K562 (cell line): ENCODE data around the gene GRIP1. TPM values are rescaled to one million over a fixed set of nuclear protein-coding genes. Genes with fewer than 3 reads are reported as not detected.

Source experiments
- ATAC-seq: fragments of 200-7000 bp; cut with Tn5 transposase; 3 replicates; pipeline ENCODE4 v1.9.1; 2020; ENCODE audit warnings: moderate library complexity
- BruUV-seq: library from RNA; stranded (reverse); fragments of 400-500 nt; replicated peaks from 2 replicates; lab custom pipeline; 2021; lab: Mats Ljungman, UMichigan
- CTCF ChIA-PET: fragments of 300-600 bp; formaldehyde crosslinking; extraction: SDS; loops from one replicate; lab custom pipeline; 2021; ENCODE audit warnings: low intra/inter-chr PET ratio; lab: Yijun Ruan, JAX
- POLR2A ChIA-PET: fragments of 300-600, 350-650 bp; sonication (Branson Sonifier 250); formaldehyde crosslinking; extraction: SDS; loops from one replicate; lab custom pipeline; 2021; ENCODE audit warnings: antibody characterized with exemption, inconsistent platforms; lab: Yijun Ruan, JAX
- DNase-seq, 4 experiments: peaks; one replicate each; pipeline versions ENCODE4 v3.0.0 to v3.0.0-alpha.2; 2011 to 2018; ENCODE audit warnings: low spot score in 3 of 4, mixed read lengths in 3 of 4; ENCODE audit errors: extremely low read depth in 1 of 4
- FAIRE-seq: peaks from 2 replicates; lab custom pipeline; 2011; peaks lifted over from hg19 to GRCh38; lab: Jason Lieb, UNC
- H2AFZ ChIP-seq: 2 replicates; pipeline ENCODE4 v1.6.0; 2011; ENCODE audit warnings: low read depth, low read length, control low read depth, inconsistent platforms
- H3K27ac ChIP-seq: fragments of 200-600 bp; 3 replicates; pipeline ENCODE4 v1.8.0; 2011; ENCODE audit warnings: low read depth, mild to moderate bottlenecking, control low read depth, inconsistent platforms, low read length, moderate library complexity, mixed read lengths; ENCODE audit errors: extremely low read depth
- H3K27me3 ChIP-seq, 2 experiments: fragments of 300-600 bp in 1 of 2; 2 replicates in 1 of 2; 3 replicates in 1 of 2; pipeline versions ENCODE4 v1.6.0 to v1.8.0; 2011; ENCODE audit warnings: inconsistent platforms in 2 of 2, low read length in 2 of 2, mild to moderate bottlenecking in 1 of 2, mixed read lengths in 1 of 2, moderate library complexity in 1 of 2; ENCODE audit not compliant: control insufficient read depth in 2 of 2, insufficient read depth in 2 of 2
- H3K36me3 ChIP-seq: fragments of 300-600 bp; 3 replicates; pipeline ENCODE4 v1.8.0; 2011; ENCODE audit warnings: mild to moderate bottlenecking, low read length, inconsistent platforms; ENCODE audit not compliant: control insufficient read depth, insufficient read depth
- H3K4me1 ChIP-seq, 2 experiments: fragments of 200-600 bp in 1 of 2; replicated peaks in 1 of 2; 2 replicates in 1 of 2; 3 replicates in 1 of 2; pipeline versions ENCODE4 v1.5.1 to v1.8.0; 2011; ENCODE audit warnings: inconsistent platforms in 2 of 2, low read length in 2 of 2, mild to moderate bottlenecking in 1 of 2, mixed read lengths in 1 of 2, moderate library complexity in 1 of 2; ENCODE audit not compliant: control insufficient read depth in 2 of 2, insufficient read depth in 2 of 2
- H3K4me2 ChIP-seq: 2 replicates; pipeline ENCODE4 v1.6.1; 2011; ENCODE audit warnings: low read length, control low read depth, inconsistent platforms, mixed read lengths; ENCODE audit not compliant: insufficient read depth
- H3K4me3 ChIP-seq: fragments of 200-600 bp; sonication (generic), shearing (Covaris generic); 2 replicates; pipeline ENCODE4 v1.5.1; 2016; ENCODE audit warnings: control low read depth, inconsistent platforms
- H3K79me2 ChIP-seq: fragments of 200-600 bp; 3 replicates; pipeline ENCODE4 v1.8.0; 2011; ENCODE audit warnings: low read length, inconsistent platforms; ENCODE audit not compliant: control insufficient read depth, insufficient read depth
- H3K9ac ChIP-seq, 2 experiments: 2 replicates each; pipeline versions ENCODE4 v1.6.0 to v1.6.1; 2011; ENCODE audit warnings: low read depth in 2 of 2, low read length in 2 of 2, control low read depth in 1 of 2, inconsistent platforms in 1 of 2, mild to moderate bottlenecking in 1 of 2, mixed read lengths in 1 of 2; ENCODE audit not compliant: insufficient read depth in 1 of 2
- H3K9me1 ChIP-seq: one replicate; pipeline ENCODE4 v1.6.0; 2011; ENCODE audit warnings: inconsistent platforms, mild to moderate bottlenecking, low read length, moderate library complexity; ENCODE audit not compliant: control insufficient read depth, insufficient read depth
- H3K9me3 ChIP-seq: replicated peaks from 2 replicates; pipeline ENCODE4 v1.5.1; 2011; ENCODE audit warnings: low read depth, low read length, inconsistent platforms; ENCODE audit not compliant: control insufficient read depth, insufficient read depth
- H4K20me1 ChIP-seq: replicated peaks from 2 replicates; pipeline ENCODE4 v1.6.1; 2011; ENCODE audit warnings: low read length, inconsistent platforms, mixed read lengths; ENCODE audit not compliant: control insufficient read depth, insufficient read depth
- ARHGAP35 ChIP-seq: fragments of 450-650 bp; IDR thresholded peaks from 2 replicates; pipeline ENCODE4 v1.6.1; 2018; ENCODE audit not compliant: partially characterized antibody
- ATF3 ChIP-seq, 2 experiments: fragments of 450-650 bp in 1 of 2; sonication (generic) in 1 of 2; formaldehyde crosslinking in 1 of 2; IDR thresholded peaks in 1 of 2; conservative IDR thresholded peaks in 1 of 2; 2 replicates each; pipeline versions ENCODE4 v1.6.1 to v1.8.1; 2016 to 2023; ENCODE audit warnings: mild to moderate bottlenecking in 2 of 2, moderate library complexity in 2 of 2, inconsistent platforms in 1 of 2, missing genetic modification reagents in 1 of 2
- CCAR2 ChIP-seq: fragments of 200-400 bp; formaldehyde crosslinking; IDR thresholded peaks from 2 replicates; pipeline ENCODE4 v1.6.1; 2017; ENCODE audit warnings: mild to moderate bottlenecking, low read depth, low read length
- CSDE1 ChIP-seq, 2 experiments: fragments of 450-650 bp; IDR thresholded peaks; 2 replicates each; pipeline ENCODE4 v1.6.1; 2016; ENCODE audit warnings: mild to moderate bottlenecking in 1 of 2
- FOXP4 ChIP-seq: sonication (generic); formaldehyde crosslinking; IDR thresholded peaks from 2 replicates; pipeline ENCODE4 v1.8.0; 2022; ENCODE audit warnings: mild to moderate bottlenecking, missing genetic modification reagents, borderline replicate concordance
- HNRNPK ChIP-seq: fragments of 200-400 bp; formaldehyde crosslinking; IDR thresholded peaks from one replicate; pipeline ENCODE4 v1.6.1; 2018; ENCODE audit warnings: mild to moderate bottlenecking, low read depth, low read length; ENCODE audit not compliant: poor library complexity, severe bottlenecking
- MYC ChIP-seq, 2 experiments: fragments of 250-450 bp in 1 of 2; sonication (Bioruptor Pico) in 1 of 2; IDR thresholded peaks; 2 replicates each; pipeline versions ENCODE4 v1.5.1 to v1.6.1; 2012 to 2021; ENCODE audit warnings: low read depth in 2 of 2, borderline replicate concordance in 1 of 2, improper control_type of control experiment in 1 of 2, low read length in 1 of 2, mild to moderate bottlenecking in 1 of 2, moderate library complexity in 1 of 2
- RBM39 ChIP-seq: fragments of 200-400 bp; formaldehyde crosslinking; optimal IDR thresholded peaks from 2 replicates; pipeline ENCODE3; 2018; ENCODE audit warnings: low read depth, low read length
- ZNF217 ChIP-seq: sonication (generic); formaldehyde crosslinking; IDR thresholded peaks from 2 replicates; pipeline ENCODE4 v1.8.0; 2022; ENCODE audit warnings: mild to moderate bottlenecking, missing genetic modification reagents
- ZNF695 ChIP-seq: fragments of 450-650 bp; formaldehyde crosslinking; IDR thresholded peaks from 2 replicates; pipeline ENCODE4 v1.4.0; 2020; ENCODE audit warnings: mild to moderate bottlenecking, moderate library complexity
- ZNF780A ChIP-seq: fragments of 250-450 bp; sonication (Bioruptor Pico); IDR thresholded peaks from 2 replicates; pipeline ENCODE4 v1.5.0; 2021; ENCODE audit warnings: mild to moderate bottlenecking
- WGBS: fragments of 100-300 bp; shearing (Covaris generic); methylation state at CpG from one replicate; pipeline ENCODE4 v1.1.6; 2016; ENCODE audit warnings: low coverage, mixed read lengths; ENCODE audit not compliant: insufficient coverage; ENCODE audit errors: missing lambda C conversion rate; 5-methylcytosine and 5-hydroxymethylcytosine counted together
- in situ Hi-C: fragments of 300-500 bp; cut with MboI; formaldehyde crosslinking; loops from 4 replicates; pipeline ENCODE4 v1.15.0; 2018; ENCODE audit warnings: inconsistent platforms, mixed read lengths
- intact Hi-C: fragments of 100-400 bp; cut with micrococcal nuclease; formaldehyde crosslinking; loops from 2 replicates; pipeline ENCODE4 v1.14.2; 2022
- polyA plus RNA-seq, 8 experiments: library from polyadenylated mRNA; depleted of rRNA in 4 of 8; stranded (reverse) in 5 of 8; unstranded in 3 of 8; fragments of >200 nt; fragmentation: Nextera tagmentation in 2 of 8; fragmentation: Illumina TruSeq in 1 of 8; extraction: Ambion mirVana in 2 of 8; extraction: Trizol in 1 of 8; gene quantifications; 2 replicates each; pipeline versions ENCODE4 v1.2.1 to v1.2.3, GENCODE V29; 2011 to 2014; ENCODE audit warnings: inconsistent platforms in 1 of 8, missing spikeins in 1 of 8
- total RNA-seq, 7 experiments: library from RNA; depleted of rRNA in 6 of 7; stranded (reverse); fragments of >200 nt in 6 of 7; fragmentation: Illumina TruSeq in 2 of 7; extraction: Trizol in 2 of 7; gene quantifications; 2 replicates each; pipeline versions ENCODE4 v1.2.1 to v1.2.3, GENCODE V29; 2011 to 2021; ENCODE audit warnings: low replicate concordance in 1 of 7
- TF ChIP-seq, protein P1 (sequence below), 2 experiments: fragments of 200-800 bp in 1 of 2; sonication (Bioruptor generic) in 1 of 2; sonication (generic) in 1 of 2; formaldehyde crosslinking in 1 of 2; IDR thresholded peaks in 1 of 2; conservative IDR thresholded peaks in 1 of 2; 2 replicates each; pipeline versions ENCODE4 v1.5.0 to v1.6.1; 2016 to 2020; ENCODE audit warnings: missing compliant biosample characterization in 1 of 2, missing genetic modification characterization in 1 of 2, missing genetic modification reagents in 1 of 2
- TF ChIP-seq, protein P2 (sequence below): sonication (generic); formaldehyde crosslinking; IDR thresholded peaks from 2 replicates; pipeline ENCODE4 v1.8.0; 2022; ENCODE audit warnings: missing genetic modification reagents, mild to moderate bottlenecking, moderate library complexity, borderline replicate concordance

Gene GRIP1
- total and polyA plus RNA-seq, 9 of the 15 experiments (the other 6 are each of a cell fraction or from before 2014, with no cell fraction given), result 0.28 to 1.2 (median 0.45) TPM

DNA sequence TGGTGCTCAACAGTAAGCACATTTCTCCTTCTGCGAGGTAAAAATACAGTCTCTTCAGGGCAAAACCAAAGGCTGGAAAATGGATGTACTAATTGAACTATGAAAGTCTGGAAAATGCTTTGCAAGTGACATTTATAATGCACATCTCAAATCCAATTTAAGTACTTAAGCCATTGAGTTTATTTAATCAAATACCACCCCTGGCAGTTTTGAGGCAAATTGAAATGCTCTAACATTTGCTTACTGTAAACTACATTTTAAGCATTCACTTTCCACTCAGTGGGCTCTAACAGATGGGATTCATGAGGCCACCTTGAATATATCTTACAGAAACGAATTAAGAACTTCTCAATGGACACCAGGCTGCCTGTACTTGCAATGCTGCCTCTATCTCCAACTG is 306.9 kb downstream of the GRIP1 start:
- no peak overlapping the region for H3K27ac ChIP-seq
- H3K4me2 ChIP-seq, result no peak overlapping the region
- no peaks in the 10 kb centered on the region for H3K36me3 ChIP-seq
- peaks cover 4 to 7% of the 10 kb centered on the region in 2 experiments; a peak in 3 of 5 replicates for H3K27me3 ChIP-seq
- in situ Hi-C loops (no loop called here), intact Hi-C loops (no loop called here)
- 0% methylated on average over 2 of the region's 2 CpGs for WGBS
- BruUV-seq, result no TSS peak
- no peaks in the 10 kb centered on the region for H3K4me1 ChIP-seq
- H4K20me1 ChIP-seq, result no peaks in the 10 kb centered on the region
- ChIA-PET POLR2A (interaction anchor here (0.6 to 0.7 kb wide), 2 partner anchors 17 to 88 kb away, joined by 3 read pairs; no protein-coding TSS in a partner anchor), CTCF (no interaction called here)
- no peak for ATAC-seq
- H3K4me3 ChIP-seq, result no peak overlapping the region
- no peaks in the 10 kb centered on the region for H3K9me1 ChIP-seq
- no peak overlapping the region for H3K9ac ChIP-seq
- no peaks in the 10 kb centered on the region for H3K79me2 ChIP-seq
- FAIRE-seq, result no peak
- DNase-seq, result no peak
- no peak overlapping the region for H2AFZ ChIP-seq
- H3K9me3 ChIP-seq, result no peaks in the 10 kb centered on the region
- TF ChIP-seq HNRNPK (no peak), ATF3 (IDR thresholded peaks at IDR 0.05) (no peak), ATF3 (CRISPR knock-in tag; conservative IDR thresholded peaks at IDR 0.05) (no peak), FOXP4 (CRISPR knock-in tag) (no peak), RBM39 (no peak), CSDE1 (IDR thresholded peaks at IDR 0.05) (no peak), ZNF217 (CRISPR knock-in tag) (no peak), CCAR2 (no peak), MYC (IDR thresholded peaks at IDR 0.05; ENCODE audit: low read depth, low read length) (no peak), MYC (CRISPR knock-in tag; IDR thresholded peaks at IDR 0.05; ENCODE audit: borderline replicate concordance, low read depth) (no peak), ZNF780A (no peak), ARHGAP35 (no peak), ZNF695 (CRISPR knock-in tag) (no peak)
- TF ChIP-seq, protein P1, sequence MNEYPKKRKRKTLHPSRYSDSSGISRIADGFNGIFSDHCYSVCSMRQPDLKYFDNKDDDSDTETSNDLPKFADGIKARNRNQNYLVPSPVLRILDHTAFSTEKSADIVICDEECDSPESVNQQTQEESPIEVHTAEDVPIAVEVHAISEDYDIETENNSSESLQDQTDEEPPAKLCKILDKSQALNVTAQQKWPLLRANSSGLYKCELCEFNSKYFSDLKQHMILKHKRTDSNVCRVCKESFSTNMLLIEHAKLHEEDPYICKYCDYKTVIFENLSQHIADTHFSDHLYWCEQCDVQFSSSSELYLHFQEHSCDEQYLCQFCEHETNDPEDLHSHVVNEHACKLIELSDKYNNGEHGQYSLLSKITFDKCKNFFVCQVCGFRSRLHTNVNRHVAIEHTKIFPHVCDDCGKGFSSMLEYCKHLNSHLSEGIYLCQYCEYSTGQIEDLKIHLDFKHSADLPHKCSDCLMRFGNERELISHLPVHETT (CRISPR knock-in tag; conservative IDR thresholded peaks at IDR 0.05 in 1 of 2, IDR thresholded peaks at IDR 0.05 in 1 of 2), result no peak
- TF ChIP-seq, protein P2, sequence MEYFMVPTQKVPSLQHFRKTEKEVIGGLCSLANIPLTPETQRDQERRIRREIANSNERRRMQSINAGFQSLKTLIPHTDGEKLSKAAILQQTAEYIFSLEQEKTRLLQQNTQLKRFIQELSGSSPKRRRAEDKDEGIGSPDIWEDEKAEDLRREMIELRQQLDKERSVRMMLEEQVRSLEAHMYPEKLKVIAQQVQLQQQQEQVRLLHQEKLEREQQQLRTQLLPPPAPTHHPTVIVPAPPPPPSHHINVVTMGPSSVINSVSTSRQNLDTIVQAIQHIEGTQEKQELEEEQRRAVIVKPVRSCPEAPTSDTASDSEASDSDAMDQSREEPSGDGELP (CRISPR knock-in tag), result no peak
